T follicular helper cell (primary cell): Measurements from ENCODE around the gene MYF5.

Experiments used
- DNase-seq: peaks from one replicate; pipeline ENCODE4 v3.0.0-alpha.2; 2020; ENCODE audit warnings: low read depth

Gene MYF5

DNA sequence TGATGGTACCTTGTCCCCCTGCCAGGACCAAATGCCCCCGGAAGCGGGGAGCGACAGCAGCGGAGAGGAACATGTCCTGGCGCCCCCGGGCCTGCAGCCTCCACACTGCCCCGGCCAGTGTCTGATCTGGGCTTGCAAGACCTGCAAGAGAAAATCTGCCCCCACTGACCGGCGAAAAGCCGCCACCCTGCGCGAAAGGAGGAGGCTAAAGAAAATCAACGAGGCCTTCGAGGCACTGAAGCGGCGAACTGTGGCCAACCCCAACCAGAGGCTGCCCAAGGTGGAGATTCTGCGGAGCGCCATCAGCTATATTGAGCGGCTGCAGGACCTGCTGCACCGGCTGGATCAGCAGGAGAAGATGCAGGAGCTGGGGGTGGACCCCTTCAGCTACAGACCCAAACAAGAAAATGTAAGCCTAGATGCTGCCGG lies 8.9 kb upstream of the MYF5 start:
- no peak for DNase-seq

DNA sequence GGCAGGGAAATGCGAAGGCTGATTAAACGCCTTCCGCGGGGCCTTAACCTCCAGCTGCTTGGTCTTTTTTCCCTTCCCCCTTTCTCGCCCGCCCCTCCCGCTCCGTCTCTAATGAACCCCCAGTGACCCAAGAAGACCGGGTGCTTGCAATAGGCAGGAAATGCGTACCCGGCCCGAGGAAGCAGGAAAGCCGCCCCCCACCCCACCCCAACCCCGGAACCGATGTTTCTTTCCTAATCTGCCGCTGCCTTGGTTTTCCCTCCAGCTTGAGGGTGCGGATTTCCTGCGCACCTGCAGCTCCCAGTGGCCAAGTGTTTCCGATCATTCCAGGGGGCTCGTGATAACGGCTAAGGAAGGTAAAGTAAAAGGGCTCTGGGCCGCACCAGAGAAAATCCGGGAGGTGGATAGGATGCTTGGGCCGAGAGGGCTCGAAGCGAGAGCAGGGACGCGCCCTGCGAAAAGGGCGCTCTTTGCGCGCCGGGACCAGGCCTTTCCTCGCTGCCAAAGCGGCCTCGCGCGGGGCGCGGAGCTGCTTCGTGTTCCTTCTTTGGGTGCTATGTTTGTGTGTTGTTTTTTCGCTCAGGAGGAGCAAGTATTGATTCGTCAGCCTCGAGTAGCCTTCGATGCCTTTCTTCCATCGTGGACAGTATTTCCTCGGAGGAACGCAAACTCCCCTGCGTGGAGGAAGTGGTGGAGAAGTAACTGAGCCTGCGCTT lies 8.3 kb upstream of the MYF5 start:
- no peak for DNase-seq

DNA sequence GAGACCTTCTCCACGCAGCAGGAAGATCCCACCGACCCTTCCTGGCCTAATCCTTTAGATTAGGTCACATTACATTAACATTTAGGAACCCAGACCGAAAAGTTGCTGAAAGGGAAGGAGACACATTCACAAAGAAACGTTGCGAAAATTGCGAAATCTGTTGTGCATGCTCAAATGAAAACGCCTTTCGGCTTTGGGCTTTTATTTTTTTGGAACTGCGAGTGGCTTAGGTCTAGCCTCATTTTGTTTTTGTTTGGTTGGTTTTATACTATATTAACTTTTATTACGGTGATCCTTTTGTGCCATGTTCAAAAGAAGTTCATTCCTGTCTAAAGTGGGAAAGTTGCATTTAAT lies 7.8 kb upstream of the MYF5 start:
- DNase-seq = no peak

DNA sequence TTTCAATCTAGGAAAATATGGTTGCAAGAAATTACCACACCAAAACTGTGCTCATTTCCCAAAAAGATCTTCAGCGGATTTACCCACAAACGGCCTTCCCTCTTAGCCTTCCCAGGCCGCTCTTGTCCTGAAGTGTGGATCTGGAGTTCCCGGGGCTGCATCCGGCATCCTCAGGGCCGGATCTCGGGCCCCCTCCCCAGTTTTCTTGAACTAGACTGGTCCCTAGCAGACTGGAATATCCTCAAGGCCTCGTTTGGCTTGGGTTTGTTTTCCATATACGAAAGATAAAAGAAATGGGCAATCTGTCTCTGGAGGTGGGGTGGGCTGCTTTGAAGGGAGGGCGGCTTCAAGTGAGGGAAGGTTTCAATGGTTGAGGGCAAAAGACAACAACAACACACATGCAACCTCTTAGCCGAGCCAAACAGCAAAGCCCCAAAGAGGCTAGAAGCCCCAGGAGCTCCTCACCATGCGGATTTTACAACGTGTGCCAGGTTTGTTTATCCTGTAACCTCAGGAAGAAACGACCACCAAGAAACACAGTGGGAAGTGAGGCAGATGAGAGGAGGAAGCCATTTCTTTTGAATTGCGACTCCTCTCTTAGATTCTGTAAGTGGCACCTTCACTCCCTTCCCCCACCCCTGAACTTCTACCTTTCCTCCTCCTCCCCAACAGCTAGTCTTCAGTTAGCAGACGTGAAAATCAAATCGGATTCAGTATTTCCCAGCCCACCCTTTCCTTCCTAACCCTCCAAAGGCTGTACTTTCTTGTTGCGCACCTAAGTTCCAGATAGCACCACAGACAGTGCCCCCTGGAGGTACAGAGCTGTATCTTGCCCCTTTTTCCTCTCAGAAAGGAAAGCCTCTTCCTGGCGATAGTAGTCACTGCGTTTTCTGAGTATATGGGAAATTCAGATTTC lies 6.6 kb upstream of the MYF5 start:
- DNase-seq = no peak

DNA sequence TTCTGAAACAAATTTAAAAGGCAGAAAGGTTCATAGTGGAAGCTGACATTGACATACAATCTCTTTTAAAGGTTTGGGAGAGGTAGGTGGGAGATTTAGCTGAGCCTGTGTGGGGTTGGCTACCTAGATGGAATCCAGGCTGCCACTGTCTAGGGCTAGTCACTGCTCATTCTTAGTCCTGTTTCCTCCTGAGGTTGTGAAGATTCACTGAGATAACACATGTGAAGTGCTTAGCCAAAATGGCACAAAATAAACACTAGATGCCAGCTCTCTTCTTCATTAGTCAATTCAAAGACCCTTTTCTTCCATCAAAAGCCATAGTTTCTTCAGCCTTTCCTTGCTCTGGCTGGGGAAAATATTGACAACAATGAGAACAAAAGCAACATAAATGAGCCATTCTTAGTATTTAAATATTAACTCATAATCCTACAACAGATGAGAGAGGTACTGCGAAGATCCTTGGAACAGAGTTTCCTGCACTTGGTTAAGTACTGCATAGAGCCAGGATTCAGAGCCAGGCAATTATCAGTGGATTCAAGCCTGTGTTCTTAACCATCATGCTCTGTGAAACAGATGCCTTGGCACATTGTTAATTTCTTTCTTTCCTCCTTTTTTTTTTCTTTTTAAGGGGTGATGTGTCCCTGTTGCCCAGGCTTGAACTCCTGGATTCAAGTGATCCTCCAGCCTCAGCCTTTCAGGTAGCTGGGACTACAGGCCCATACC lies 5.8 kb upstream of the MYF5 start:
- no peak for DNase-seq

DNA sequence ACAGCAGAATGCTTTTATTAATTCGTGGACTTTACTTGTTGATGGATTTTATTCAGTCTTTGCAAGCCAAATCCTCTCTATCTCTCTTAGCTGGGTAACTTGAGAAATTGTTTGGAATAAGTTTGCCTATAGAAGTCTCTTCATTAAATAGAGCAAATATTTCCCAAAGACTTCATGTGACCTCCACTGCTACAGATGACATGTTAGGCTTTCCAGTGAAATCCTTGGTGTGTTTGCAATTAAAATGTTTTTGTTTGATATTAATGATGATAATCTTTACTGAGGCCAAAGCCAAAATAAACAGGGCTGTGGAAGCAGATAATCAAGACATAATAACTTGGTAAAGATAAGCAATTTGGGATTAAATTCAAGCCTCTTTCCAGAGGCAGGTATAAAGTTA lies 4.8 kb upstream of the MYF5 start:
- DNase-seq = no peak

DNA sequence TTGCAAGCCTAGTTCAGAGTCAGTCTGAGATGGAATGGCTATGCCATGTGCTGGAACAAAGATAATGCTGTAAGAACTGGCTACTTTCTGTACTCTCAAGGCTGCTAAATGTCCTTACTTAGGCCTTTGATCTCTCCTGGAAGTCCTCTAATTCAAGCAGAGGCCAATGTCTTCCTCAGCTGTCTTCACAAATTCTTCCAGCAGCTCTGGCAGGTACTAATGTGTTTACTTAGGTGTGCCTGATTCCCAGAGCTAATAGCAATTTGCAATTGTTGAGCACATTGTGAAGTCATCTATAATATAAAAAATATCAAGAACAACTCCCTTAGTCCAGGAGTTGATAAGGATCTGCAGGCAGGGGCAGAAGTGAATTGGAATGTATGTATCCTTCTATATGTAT lies 3.8 kb upstream of the MYF5 start:
- DNase-seq = no peak

DNA sequence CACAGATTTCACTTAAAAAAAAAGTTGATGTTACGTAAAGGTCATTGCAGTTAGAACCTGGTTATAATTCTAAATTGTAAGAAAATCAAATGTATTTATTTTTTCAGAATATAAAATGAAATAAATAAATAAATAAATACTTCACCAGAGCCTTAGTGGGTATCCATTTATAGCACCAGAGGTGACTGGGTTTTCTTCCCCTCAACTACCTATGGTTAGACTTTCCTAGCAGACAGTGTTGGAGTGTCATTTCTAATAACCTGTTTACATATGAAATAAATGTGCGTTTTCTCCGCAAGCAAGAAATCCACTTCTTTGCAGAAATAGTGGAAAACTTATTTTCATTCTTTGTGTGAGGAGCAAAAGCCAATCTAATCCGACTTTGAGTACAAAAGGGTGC lies 3.3 kb upstream of the MYF5 start:
- DNase-seq = no peak

DNA sequence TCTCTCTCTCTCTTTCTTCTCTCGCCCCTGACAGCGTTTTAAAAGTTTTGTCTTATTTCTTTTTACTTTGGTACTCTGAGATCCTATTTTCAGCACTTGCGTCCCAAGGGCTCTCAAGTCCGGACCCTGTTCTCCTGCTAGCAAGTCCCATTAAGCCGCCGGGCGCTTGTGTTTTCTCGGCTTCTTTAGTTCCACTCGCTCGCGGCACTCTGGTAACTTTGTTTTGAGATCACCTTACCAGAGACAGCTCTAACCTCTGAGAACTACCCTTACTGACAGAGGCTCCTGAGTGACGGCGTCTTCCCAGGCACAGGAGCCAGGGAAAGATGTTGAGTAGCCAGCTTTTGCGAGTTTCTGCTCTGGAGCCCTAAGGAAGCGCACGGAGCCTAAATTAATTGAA lies 2.7 kb upstream of the MYF5 start:
- no peak for DNase-seq

DNA sequence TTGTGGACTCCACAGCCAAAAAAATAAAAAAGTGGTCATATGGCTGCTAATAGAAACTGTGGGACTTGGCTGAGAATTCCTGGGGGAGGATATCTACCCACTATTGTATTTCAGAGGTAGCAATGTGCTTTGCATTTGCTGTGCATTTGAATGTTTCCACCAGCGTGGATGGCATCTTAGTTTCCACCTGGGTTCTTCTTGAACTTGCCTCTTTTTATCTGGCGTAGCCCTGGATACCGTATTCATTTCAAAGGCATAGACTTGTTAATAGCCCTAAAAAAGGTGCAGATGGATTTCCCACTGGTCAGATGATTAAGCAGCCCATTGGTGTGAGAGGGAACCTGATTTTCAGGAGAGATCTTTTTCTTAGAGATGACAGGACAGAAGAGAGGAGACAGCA lies 1.9 kb upstream of the MYF5 start:
- no peak for DNase-seq

DNA sequence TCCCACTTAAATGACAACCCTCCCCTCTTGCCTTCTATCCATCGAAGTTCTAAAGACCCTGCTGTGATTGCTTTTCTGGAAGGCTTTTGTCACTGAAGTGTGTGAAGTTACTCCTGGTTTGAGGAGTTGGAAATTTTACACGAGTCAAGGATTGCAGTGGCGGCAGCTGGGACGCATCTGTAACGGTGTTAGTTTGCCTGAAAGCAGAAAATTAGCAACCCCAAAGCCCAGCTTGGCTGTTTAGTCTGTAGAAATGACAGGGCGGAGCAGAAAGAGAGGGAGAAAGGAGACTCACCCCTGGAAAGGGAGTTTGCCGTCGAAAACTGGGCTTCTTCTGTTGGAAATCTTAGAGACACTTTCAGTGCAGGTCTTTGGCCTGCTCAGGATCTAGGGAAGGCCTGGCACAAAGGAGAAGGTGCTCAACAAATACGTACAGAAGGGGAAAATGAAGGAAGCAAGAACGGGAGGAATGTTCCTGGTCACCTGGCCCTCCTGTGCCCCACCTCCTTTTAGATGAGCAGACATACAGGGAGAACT lies 931 bp upstream of the MYF5 start:
- no peak for DNase-seq

DNA sequence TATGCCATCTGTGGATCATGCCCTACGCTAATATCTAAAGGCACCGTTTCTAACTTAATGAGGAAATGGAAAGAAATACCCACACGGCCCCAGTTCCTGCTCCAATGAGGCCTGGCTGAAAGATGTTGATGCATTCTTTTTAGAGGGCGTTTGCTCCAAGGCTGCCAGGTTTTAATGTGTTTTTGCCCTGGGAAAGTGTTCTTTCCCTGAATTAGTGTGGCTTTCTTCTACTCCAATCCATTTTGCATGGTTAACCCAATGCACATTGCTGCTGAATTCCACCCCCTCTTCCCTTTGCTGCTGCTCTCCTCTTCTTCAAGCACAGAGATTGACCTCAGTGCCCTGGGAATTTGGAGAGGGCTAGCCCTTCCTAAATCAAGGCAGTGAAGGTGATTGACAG lies 1.1 kb downstream of the MYF5 start:
- no peak for DNase-seq

DNA sequence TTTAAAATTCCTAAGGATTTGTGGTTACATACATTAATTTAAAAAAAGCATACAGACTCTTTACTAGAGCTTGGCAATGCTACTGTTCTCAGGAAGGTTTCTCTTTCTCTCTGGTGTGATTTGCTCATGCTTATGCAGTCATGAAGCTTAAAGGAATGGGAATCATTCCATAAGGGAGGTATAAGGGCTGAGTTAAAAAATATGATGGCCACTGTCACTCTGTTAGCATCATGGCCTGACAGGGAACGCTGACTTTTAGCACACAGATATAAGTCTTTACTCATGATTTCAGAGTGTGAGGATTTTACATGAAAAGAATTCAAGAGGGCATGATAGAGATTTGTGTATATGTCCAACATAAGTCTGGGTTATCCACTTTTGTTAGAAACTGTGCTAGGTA lies 3.8 kb downstream of the MYF5 start:
- DNase-seq = no peak

DNA sequence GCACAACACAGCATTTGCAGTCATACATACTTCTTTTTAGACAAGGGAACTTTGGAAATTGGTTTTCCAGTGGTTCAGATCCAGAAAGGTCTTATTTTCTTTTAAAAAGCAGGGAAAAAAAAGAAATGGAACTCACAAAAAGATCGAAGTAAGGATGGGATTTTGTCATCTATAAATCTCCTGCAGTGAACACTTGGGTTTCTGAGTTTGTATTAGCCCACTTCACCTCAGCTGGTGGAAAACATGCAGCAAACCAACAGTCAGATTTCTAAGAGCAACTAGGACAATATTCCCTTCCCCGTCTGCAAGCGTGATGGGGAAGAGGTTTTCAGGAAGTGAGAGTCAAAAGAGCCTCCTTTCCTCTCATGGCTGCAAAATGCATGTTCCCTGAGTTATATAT lies 4.6 kb downstream of the MYF5 start:
- DNase-seq = no peak

DNA sequence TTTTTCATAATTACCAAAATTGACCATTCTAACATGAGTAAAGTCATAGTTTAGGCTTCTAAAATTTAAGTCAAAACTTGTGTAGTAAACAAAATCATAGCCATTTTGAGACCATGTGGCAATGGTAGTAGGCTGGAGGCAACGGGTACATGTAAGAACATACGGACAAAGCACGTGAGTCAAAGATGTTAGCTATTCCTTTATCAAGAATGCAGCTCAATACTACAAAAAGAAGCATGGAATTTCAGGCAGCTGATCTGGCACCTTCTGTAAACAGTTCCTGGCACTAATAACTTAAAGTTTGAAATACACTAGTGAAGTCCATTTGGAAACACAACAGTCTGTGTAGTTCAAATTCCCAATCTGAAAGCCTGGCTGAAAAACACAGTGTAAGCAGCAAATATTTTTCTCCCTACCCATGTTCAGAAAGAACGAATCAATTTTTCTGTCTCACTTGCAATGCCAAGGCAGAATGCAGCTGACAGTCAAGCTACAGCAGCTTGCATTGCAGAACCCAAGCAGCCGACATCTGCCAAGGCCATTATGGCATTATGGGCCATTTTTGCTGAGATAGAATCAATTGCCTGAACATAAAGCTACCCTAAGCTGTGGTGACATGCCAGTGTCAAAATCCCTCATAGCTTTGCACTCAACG lies 29.3 kb downstream of the MYF5 start:
- DNase-seq = no peak

DNA sequence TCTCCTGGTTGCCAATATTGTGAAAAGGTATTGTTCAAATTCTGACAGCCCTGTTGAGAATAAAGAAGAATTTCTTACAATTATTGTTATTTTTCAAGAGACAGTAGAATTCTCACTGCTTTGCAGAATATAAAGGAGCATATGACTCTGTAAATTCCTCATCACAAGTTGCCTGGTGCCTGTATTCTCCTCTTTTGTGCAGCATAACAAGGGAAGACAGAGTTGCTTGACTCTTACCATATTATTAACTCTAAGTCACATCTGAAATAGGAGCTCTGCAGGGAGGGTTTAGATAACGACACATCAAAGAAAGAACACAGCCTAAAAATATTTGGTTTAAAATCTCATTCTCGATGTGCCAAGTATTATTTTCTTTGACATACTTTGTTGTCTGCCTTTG lies 31.1 kb downstream of the MYF5 start:
- no peak for DNase-seq

DNA sequence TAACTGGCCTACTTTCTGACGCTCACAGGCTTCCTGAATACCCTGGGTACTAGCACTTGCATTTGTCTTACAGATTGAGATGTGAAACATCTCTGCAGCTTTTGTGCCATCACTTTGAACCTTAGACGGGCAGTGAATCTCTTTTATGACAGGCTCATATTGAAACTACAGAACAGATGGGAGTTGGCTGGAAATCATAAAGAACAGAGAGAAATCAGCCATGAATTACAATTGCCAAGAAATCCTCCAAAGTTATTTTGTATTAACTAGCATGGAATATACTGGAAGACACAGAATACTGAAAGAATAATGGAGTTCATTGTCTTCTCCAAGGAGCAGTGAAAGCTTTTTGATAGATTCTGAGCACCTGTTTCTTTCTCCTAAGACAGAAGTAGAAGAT lies 32.7 kb downstream of the MYF5 start:
- DNase-seq = no peak

DNA sequence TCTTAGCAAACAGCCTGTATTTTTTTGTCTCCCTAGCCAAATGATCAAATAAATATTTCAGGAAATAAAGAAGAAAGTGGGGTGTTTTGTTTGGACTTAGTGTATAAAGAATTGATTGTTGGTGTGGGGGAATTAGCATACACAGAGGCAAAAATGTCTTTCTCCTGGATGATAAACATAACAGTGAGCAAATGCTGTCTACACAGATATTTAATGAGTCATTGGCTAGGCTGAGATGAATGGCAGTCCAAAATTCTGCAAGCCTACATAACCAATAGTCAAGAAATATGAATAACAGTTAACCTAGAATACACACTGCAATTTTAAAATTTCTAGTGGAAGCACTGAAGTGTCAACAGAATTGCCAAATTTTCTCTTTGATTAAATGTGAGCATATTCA lies 35.8 kb downstream of the MYF5 start:
- DNase-seq = no peak

DNA sequence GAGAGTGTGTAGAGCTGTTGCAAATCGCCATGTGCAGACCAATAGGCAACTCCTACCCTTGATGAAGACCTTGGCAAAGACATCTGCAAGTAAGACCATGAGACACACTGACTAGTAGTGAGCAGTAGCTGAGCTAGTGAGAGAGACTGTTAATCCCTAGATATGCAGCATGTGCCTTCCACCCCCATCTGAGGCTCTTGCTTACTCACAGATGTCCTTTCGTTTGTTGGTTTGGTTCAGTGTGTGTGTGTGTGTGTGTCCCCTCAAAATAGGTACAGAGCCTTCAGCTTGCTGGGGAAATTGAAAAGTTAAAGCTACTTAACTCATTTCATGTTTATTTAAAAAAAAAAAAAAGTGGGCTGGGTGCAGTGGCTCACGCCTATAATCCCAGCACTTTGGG lies 37.6 kb downstream of the MYF5 start:
- no peak for DNase-seq

DNA sequence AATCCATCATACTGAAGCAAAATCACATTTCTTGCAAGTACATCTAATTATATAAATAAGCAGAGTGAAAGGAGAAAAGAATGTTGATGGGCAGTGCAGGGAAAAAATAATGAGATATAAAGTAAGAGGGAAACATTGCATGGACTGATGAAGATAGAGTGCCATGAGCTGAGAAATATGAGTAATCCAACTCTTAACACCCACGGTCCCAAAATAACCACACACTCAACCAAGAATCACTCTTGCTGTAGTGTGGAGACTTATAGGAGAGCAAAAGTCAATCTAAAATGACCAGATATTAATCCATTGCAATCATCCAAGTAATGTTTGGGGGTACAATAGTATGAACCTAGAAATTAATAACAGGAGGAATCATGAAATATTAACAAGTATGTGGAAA lies 40.2 kb downstream of the MYF5 start:
- no peak for DNase-seq

DNA sequence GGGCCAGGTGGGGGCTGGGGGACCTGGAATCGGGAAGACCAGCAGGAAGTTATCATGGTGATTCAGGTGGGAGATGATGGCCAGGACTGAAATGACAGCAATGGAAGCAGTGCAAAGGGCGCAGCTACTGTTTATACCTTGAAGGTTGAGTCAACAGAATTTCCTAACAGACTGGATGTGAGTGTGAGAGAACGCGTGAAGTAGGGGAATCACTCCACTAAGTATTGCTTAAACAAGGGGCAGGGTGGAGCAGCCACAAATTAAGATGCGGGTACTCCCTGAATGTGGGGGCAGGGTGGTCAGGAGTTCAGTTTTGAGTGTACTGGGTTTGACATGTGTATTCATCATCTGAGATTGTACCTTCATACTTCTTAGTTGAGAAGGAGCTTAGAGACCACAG lies 45.1 kb downstream of the MYF5 start:
- no peak for DNase-seq

DNA sequence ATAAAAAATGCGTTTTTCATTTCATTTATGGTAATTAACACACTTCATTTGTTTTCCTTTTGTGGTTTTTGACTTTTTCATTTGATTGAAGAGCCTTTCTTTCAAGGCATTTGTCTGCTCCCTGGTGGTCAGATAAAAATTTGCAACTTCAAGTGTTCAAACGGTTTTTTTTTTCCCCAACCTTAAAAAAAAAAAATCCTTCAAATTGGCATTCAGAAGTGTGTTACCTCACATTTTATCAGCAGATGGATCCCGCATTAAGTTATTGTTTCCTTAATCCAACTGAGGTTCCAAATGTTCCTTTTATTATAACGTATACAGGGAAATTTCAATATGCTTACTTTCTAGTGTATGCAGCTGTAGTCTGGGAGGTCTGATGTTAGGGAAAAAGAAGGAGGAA lies 47.2 kb downstream of the MYF5 start:
- DNase-seq = no peak
